Loucy (cell line): Measurements from ENCODE around the gene C7orf33.
"Not testable (repeated sequence)": the region's sequence is repeated elsewhere in the genome, so short reads cannot be mapped to it uniquely, and the experiment has no call there.

ENCODE experiments used
- H2AFZ ChIP-seq: fragments of 200-600 bp; sonication (generic); 2 replicates; pipeline ENCODE4 v1.6.0; 2016; ENCODE audit warnings: antibody characterized with exemption, mild to moderate bottlenecking, low read length, moderate library complexity
- H3F3A ChIP-seq: fragments of 200-600 bp; 2 replicates; pipeline ENCODE4 v1.6.0; 2016; ENCODE audit warnings: antibody characterized with exemption, low read depth, mild to moderate bottlenecking
- H3K27me3 ChIP-seq: fragments of 200-600 bp; sonication (generic); 2 replicates; pipeline ENCODE4 v1.6.1; 2014; ENCODE audit warnings: low read length, mild to moderate bottlenecking; ENCODE audit not compliant: insufficient read depth, poor library complexity, severe bottlenecking
- H3K36me3 ChIP-seq: fragments of 200-600 bp; sonication (generic); 2 replicates; pipeline ENCODE4 v1.6.1; 2016; ENCODE audit warnings: low read length; ENCODE audit not compliant: insufficient read depth
- H3K4me1 ChIP-seq: fragments of 200-600 bp; sonication (generic); 2 replicates; pipeline ENCODE4 v1.5.1; 2014; ENCODE audit warnings: low read length, mild to moderate bottlenecking; ENCODE audit not compliant: insufficient read depth, poor library complexity, severe bottlenecking
- H3K4me2 ChIP-seq: fragments of 200-600 bp; sonication (generic); 2 replicates; pipeline ENCODE4 v1.6.0; 2014; ENCODE audit warnings: antibody characterized with exemption, low read length, low read depth, mild to moderate bottlenecking; ENCODE audit not compliant: poor library complexity, severe bottlenecking
- H3K4me3 ChIP-seq: fragments of 200-600 bp; sonication (generic); 2 replicates; pipeline ENCODE4 v1.5.1; 2014; ENCODE audit warnings: low read length, mild to moderate bottlenecking, mixed read lengths; ENCODE audit not compliant: poor library complexity, severe bottlenecking
- H3K79me2 ChIP-seq: fragments of 200-600 bp; sonication (generic); 2 replicates; pipeline ENCODE4 v1.6.1; 2014; ENCODE audit warnings: low read length; ENCODE audit not compliant: insufficient read depth
- H3K9ac ChIP-seq: fragments of 200-600 bp; sonication (generic); 2 replicates; pipeline ENCODE4 v1.6.0; 2014; ENCODE audit warnings: mild to moderate bottlenecking, low read depth, low read length, moderate library complexity; ENCODE audit not compliant: poor library complexity, severe bottlenecking
- H3K9me2 ChIP-seq: fragments of 200-600 bp; sonication (generic); replicated peaks from 2 replicates; pipeline ENCODE4 v1.6.1; 2016; ENCODE audit warnings: low read depth, low read length, mixed read lengths
- H3K9me3 ChIP-seq: fragments of 200-600 bp; sonication (generic); 2 replicates; pipeline ENCODE4 v1.6.1; 2014; ENCODE audit warnings: mild to moderate bottlenecking, antibody characterized with exemption, low read length, low read depth; ENCODE audit not compliant: insufficient read depth
- H4K20me1 ChIP-seq: fragments of 200-600 bp; sonication (generic); 2 replicates; pipeline ENCODE4 v1.6.0; 2014; ENCODE audit warnings: antibody characterized with exemption, low read length, mild to moderate bottlenecking; ENCODE audit not compliant: insufficient read depth, poor library complexity, severe bottlenecking
- CTCF ChIP-seq: fragments of 200-600 bp; sonication (generic); conservative IDR thresholded peaks from 2 replicates; pipeline ENCODE4 v1.5.1; 2014; ENCODE audit warnings: mild to moderate bottlenecking, antibody characterized with exemption, low read length
- EZH2phosphoT487 ChIP-seq: fragments of 200-600 bp; IDR thresholded peaks from 2 replicates; pipeline ENCODE4 v1.6.1; 2018; ENCODE audit warnings: antibody characterized with exemption, mild to moderate bottlenecking, moderate library complexity, borderline replicate concordance

C7orf33 gene

GRCh38 chr7:148558914-148559313, 31.7 kb upstream of the C7orf33 start:
- Histone ChIP-seq H2AFZ (no peak overlapping the region), H3K4me2 (no peak overlapping the region), H3K9me2 (no peaks in the 10 kb centered on the region), H3K4me1 (no peaks in the 10 kb centered on the region), H3K79me2 (no peaks in the 10 kb centered on the region), H3K9ac (no peak overlapping the region), H3K4me3 (no peak overlapping the region), H3K36me3 (no peaks in the 10 kb centered on the region), H3K27me3 (no peaks in the 10 kb centered on the region), H3F3A (no peaks in the 10 kb centered on the region), H3K9me3 (no peaks in the 10 kb centered on the region), H4K20me1 (no peaks in the 10 kb centered on the region)
- TF ChIP-seq CTCF (no peak), EZH2phosphoT487 (no peak)

- Histone ChIP-seq H3K4me1 (no peaks in the 10 kb centered on the region), H3K79me2 (no peaks in the 10 kb centered on the region), H3F3A (no peaks in the 10 kb centered on the region), H3K36me3 (no peaks in the 10 kb centered on the region), H2AFZ (no peak overlapping the region), H4K20me1 (no peaks in the 10 kb centered on the region), H3K4me2 (no peak overlapping the region), H3K9me2 (no peaks in the 10 kb centered on the region), H3K9ac (no peak overlapping the region), H3K27me3 (no peaks in the 10 kb centered on the region), H3K4me3 (no peak overlapping the region), H3K9me3 (no peaks in the 10 kb centered on the region)
- TF ChIP-seq EZH2phosphoT487, result no peak
- TF ChIP-seq CTCF, result no peak
Observed at GRCh38 chr7:148561099-148561498, 29.5 kb upstream of the C7orf33 start.

GRCh38 chr7:148563583-148564274, 26.8 kb upstream of the C7orf33 start:
- Histone ChIP-seq H3K36me3 (no peaks in the 10 kb centered on the region), H3K4me2 (no peak overlapping the region), H3K9ac (no peak overlapping the region)

GRCh38 chr7:148564275-148564951, 26.2 kb upstream of the C7orf33 start:
- not testable (repeated sequence) for H3K79me2 ChIP-seq, H3F3A ChIP-seq, H4K20me1 ChIP-seq, H3K4me1 ChIP-seq, H3K36me3 ChIP-seq, H3K27me3 ChIP-seq, H3K9ac ChIP-seq, H3K4me3 ChIP-seq, H3K9me2 ChIP-seq, H3K9me3 ChIP-seq
- H2AFZ ChIP-seq, result 0 out of 2 replicates have a peak overlapping the region, but pooled peaks have one; percentile 17
- H3K4me2 ChIP-seq, result peak overlapping the region; percentile 23

More at GRCh38 chr7:148563583-148564274, 26.8 kb upstream of the C7orf33 start:
- Histone ChIP-seq H2AFZ (no peak overlapping the region), H3K9me3 (no peaks in the 10 kb centered on the region), H3K79me2 (no peaks in the 10 kb centered on the region), H4K20me1 (no peaks in the 10 kb centered on the region), H3F3A (no peaks in the 10 kb centered on the region), H3K4me3 (no peak overlapping the region), H3K27me3 (no peaks in the 10 kb centered on the region), H3K9me2 (no peaks in the 10 kb centered on the region), H3K4me1 (no peaks in the 10 kb centered on the region)
- TF ChIP-seq CTCF (no peak), EZH2phosphoT487 (no peak)
